H9 (cell line): ENCODE results near the gene HORMAD2. TPM values are rescaled to one million over a fixed set of nuclear protein-coding genes. Genes with fewer than 3 reads are reported as not detected.

Source experiments
- DNase-seq: peaks from one replicate; pipeline ENCODE4 v3.0.0-alpha.2; 2017
- H2AFZ ChIP-seq: one replicate; pipeline ENCODE4 v1.6.1; 2013; ENCODE audit warnings: mild to moderate bottlenecking, low read length, control low read depth, moderate library complexity
- H2AK5ac ChIP-seq: 2 replicates; pipeline ENCODE4 v1.6.1; 2013; ENCODE audit warnings: low read length, control low read depth, mixed read lengths; ENCODE audit not compliant: insufficient read length
- H2BK120ac ChIP-seq: one replicate; pipeline ENCODE4 v1.6.1; 2013; ENCODE audit warnings: low read depth, mild to moderate bottlenecking, low read length, control low read depth, inconsistent platforms; ENCODE audit not compliant: poor library complexity, severe bottlenecking
- H2BK12ac ChIP-seq: 2 replicates; pipeline ENCODE4 v1.6.1; 2013; ENCODE audit warnings: low read length, control low read depth, mixed read lengths, low read depth; ENCODE audit not compliant: insufficient read length
- H2BK15ac ChIP-seq: 2 replicates; pipeline ENCODE4 v1.6.1; 2013; ENCODE audit warnings: low read depth, low read length, control low read depth
- H2BK20ac ChIP-seq: one replicate; pipeline ENCODE4 v1.6.1; 2013; ENCODE audit warnings: low read depth, mild to moderate bottlenecking, low read length, control low read depth, inconsistent platforms; ENCODE audit not compliant: poor library complexity, severe bottlenecking
- H2BK5ac ChIP-seq: 2 replicates; pipeline ENCODE4 v1.6.1; 2013; ENCODE audit warnings: low read length, control low read depth, mixed read lengths; ENCODE audit not compliant: insufficient read length
- H3K14ac ChIP-seq: 2 replicates; pipeline ENCODE4 v1.6.1; 2013; ENCODE audit warnings: low read length, control low read depth; ENCODE audit not compliant: insufficient read depth
- H3K18ac ChIP-seq: 2 replicates; pipeline ENCODE4 v1.6.1; 2013; ENCODE audit warnings: low read depth, mild to moderate bottlenecking, mixed read lengths, low read length, control low read depth; ENCODE audit not compliant: insufficient read length
- H3K23ac ChIP-seq: 2 replicates; pipeline ENCODE4 v1.6.1; 2013; ENCODE audit warnings: low read length, control low read depth, mixed read lengths, low read depth; ENCODE audit not compliant: insufficient read length
- H3K23me2 ChIP-seq: 2 replicates; pipeline ENCODE4 v1.6.1; 2013; ENCODE audit warnings: low read depth, mild to moderate bottlenecking, mixed read lengths, low read length, control low read depth; ENCODE audit not compliant: insufficient read length, poor library complexity, severe bottlenecking
- H3K27ac ChIP-seq: 2 replicates; pipeline ENCODE4 v1.5.1; 2013; ENCODE audit warnings: low read length, control low read depth, mixed read lengths, low read depth; ENCODE audit not compliant: insufficient read length
- H3K27me3 ChIP-seq: 2 replicates; pipeline ENCODE4 v1.6.1; 2013; ENCODE audit warnings: low read length, control low read depth, inconsistent platforms; ENCODE audit not compliant: insufficient read depth
- H3K4ac ChIP-seq: 2 replicates; pipeline ENCODE4 v1.6.1; 2013; ENCODE audit warnings: low read depth, mild to moderate bottlenecking, control low read depth, inconsistent platforms, low read length, moderate library complexity
- H3K4me1 ChIP-seq: 2 replicates; pipeline ENCODE4 v1.6.1; 2013; ENCODE audit warnings: low read length, control low read depth, inconsistent platforms; ENCODE audit not compliant: insufficient read depth
- H3K4me2 ChIP-seq: 2 replicates; pipeline ENCODE4 v1.6.1; 2013; ENCODE audit warnings: low read length, control low read depth, mixed read lengths; ENCODE audit not compliant: insufficient read length, insufficient read depth
- H3K56ac ChIP-seq: 2 replicates; pipeline ENCODE4 v1.6.1; 2013; ENCODE audit warnings: low read depth, mild to moderate bottlenecking, mixed read lengths, low read length, control low read depth; ENCODE audit not compliant: insufficient read length
- H3K79me1 ChIP-seq: 2 replicates; pipeline ENCODE4 v1.6.1; 2013; ENCODE audit warnings: low read depth, mild to moderate bottlenecking, moderate library complexity, low read length, control low read depth, inconsistent platforms; ENCODE audit not compliant: insufficient read depth, poor library complexity, severe bottlenecking
- H3K79me2 ChIP-seq: 2 replicates; pipeline ENCODE4 v1.6.1; 2013; ENCODE audit warnings: low read length, control low read depth, inconsistent platforms; ENCODE audit not compliant: insufficient read depth
- H3K9ac ChIP-seq: 2 replicates; pipeline ENCODE4 v1.6.1; 2013; ENCODE audit warnings: low read length, control low read depth, mixed read lengths; ENCODE audit not compliant: insufficient read length; ENCODE audit errors: extremely low read depth
- H3K9me3 ChIP-seq: one replicate; pipeline ENCODE4 v1.6.1; 2013; ENCODE audit warnings: low read depth, low read length, inconsistent platforms; ENCODE audit not compliant: control insufficient read depth
- H3T11ph ChIP-seq: one replicate; pipeline ENCODE4 v1.6.1; 2013; ENCODE audit warnings: mild to moderate bottlenecking, low read length, control low read depth, inconsistent platforms
- H4K20me1 ChIP-seq: one replicate; pipeline ENCODE4 v1.6.1; 2013; ENCODE audit not compliant: control insufficient read depth, insufficient read length, insufficient read depth
- H4K5ac ChIP-seq: 2 replicates; pipeline ENCODE4 v1.6.1; 2013; ENCODE audit warnings: low read depth, mild to moderate bottlenecking, mixed read lengths, low read length, control low read depth; ENCODE audit not compliant: insufficient read length
- H4K8ac ChIP-seq: replicated peaks from 2 replicates; pipeline ENCODE4 v1.6.1; 2013; ENCODE audit warnings: low read length, control low read depth, mixed read lengths, low read depth; ENCODE audit not compliant: insufficient read length
- H4K91ac ChIP-seq: 2 replicates; pipeline ENCODE4 v1.6.1; 2013; ENCODE audit warnings: low read depth, mild to moderate bottlenecking, moderate library complexity, mixed read lengths, low read length, control low read depth; ENCODE audit not compliant: insufficient read length
- H3K27ac Mint-ChIP-seq, 3 experiments: 2 replicates in 2 of 3; 3 replicates in 1 of 3; pipeline ENCODE4 v1.8.0; 2020 to 2021; ENCODE audit warnings: mixed read lengths in 3 of 3, mild to moderate bottlenecking in 1 of 3, moderate library complexity in 1 of 3
- H3K27me3 Mint-ChIP-seq: 2 replicates; pipeline ENCODE4 v1.8.0; 2021; ENCODE audit warnings: low read depth, mild to moderate bottlenecking, moderate library complexity, mixed read lengths
- H3K36me3 Mint-ChIP-seq, 3 experiments: 2 replicates in 2 of 3; 3 replicates in 1 of 3; pipeline ENCODE4 v1.8.0; 2020 to 2021; ENCODE audit warnings: low read depth in 3 of 3, mixed read lengths in 3 of 3; ENCODE audit not compliant: insufficient read depth in 1 of 3
- H3K4me1 Mint-ChIP-seq, 2 experiments: 2 replicates each; pipeline ENCODE4 v1.8.0; 2020; ENCODE audit warnings: mixed read lengths in 2 of 2
- H3K4me3 Mint-ChIP-seq, 2 experiments: 2 replicates in 1 of 2; 3 replicates in 1 of 2; pipeline ENCODE4 v1.8.0; 2020 to 2021; ENCODE audit warnings: mild to moderate bottlenecking in 2 of 2, mixed read lengths in 2 of 2, moderate library complexity in 1 of 2
- H3K9me3 Mint-ChIP-seq, 2 experiments: 2 replicates in 1 of 2; 3 replicates in 1 of 2; pipeline ENCODE4 v1.8.0; 2020; ENCODE audit warnings: mild to moderate bottlenecking in 2 of 2, mixed read lengths in 2 of 2, moderate library complexity in 1 of 2
- CTCF ChIP-seq: fragments of 200-600 bp; sonication (generic); conservative IDR thresholded peaks from 3 replicates; pipeline ENCODE4 v1.8.0; 2021; ENCODE audit warnings: antibody characterized with exemption, mild to moderate bottlenecking
- WGBS: extraction: QIAGEN DNeasy Blood & Tissue Kit; methylation state at CpG from one replicate; pipeline ENCODE4 v1.1.7; 2013; ENCODE audit warnings: missing lambda C conversion rate, low lambda C conversion rate, mixed read lengths; ENCODE audit not compliant: insufficient read length; ENCODE audit errors: extremely low coverage; 5-methylcytosine and 5-hydroxymethylcytosine counted together
- total RNA-seq: library from RNA; stranded (reverse); gene quantifications from 2 replicates; pipeline ENCODE4 v1.2.1, GENCODE V29; 2021

Gene HORMAD2
- total RNA-seq, 1 experiment from 2014 or later = not detected

DNA sequence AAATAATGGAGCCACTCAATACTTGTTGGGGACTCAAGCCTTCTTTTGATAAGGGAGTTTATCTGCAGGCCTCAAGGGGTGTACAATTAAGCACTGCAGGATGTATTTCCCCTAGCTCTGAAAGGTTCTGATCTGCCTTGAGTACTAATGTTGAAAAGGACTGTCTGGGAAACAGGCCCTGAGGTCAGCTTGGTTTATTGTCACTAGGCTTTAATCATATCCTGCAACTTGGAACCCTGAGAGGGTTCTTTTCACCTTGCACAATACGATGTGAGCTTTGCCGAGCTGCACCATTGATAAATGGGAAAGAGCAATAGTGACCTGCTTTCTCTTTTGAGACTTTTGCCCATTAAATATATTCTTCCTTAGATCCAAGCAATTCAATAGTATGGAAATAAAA, 31.6 kb upstream of the HORMAD2 start:
- no peaks in the 10 kb centered on the region for H3K36me3 Mint-ChIP-seq

More for the DNA sequence above, 31.6 kb upstream of the HORMAD2 start:
- no peak overlapping the region for H2BK15ac ChIP-seq
- DNase-seq = no peak
- H2BK120ac ChIP-seq = no peak overlapping the region
- no peak overlapping the region for H3K18ac ChIP-seq
- no peaks in the 10 kb centered on the region for H3K4me1 ChIP-seq
- H4K8ac ChIP-seq = no peak overlapping the region
- no peaks in the 10 kb centered on the region for H3K79me2 ChIP-seq
- H2AK5ac ChIP-seq = no peak overlapping the region
- no peak overlapping the region for H4K91ac ChIP-seq
- no peak overlapping the region for H3K56ac ChIP-seq
- Mint-ChIP-seq H3K27me3 (no peaks in the 10 kb centered on the region), H3K4me3 (no peak overlapping the region), H3K27ac (no peak overlapping the region), H3K9me3 (no peaks in the 10 kb centered on the region), H3K4me1 (no peaks in the 10 kb centered on the region)
- H2BK20ac ChIP-seq = no peak overlapping the region
- no peak overlapping the region for H2AFZ ChIP-seq
- H3K23me2 ChIP-seq = no peaks in the 10 kb centered on the region
- no peaks in the 10 kb centered on the region for H4K20me1 ChIP-seq
- H3K4ac ChIP-seq = no peak overlapping the region
- no peak overlapping the region for H3K14ac ChIP-seq
- no peaks in the 10 kb centered on the region for H3K79me1 ChIP-seq
- H4K5ac ChIP-seq = no peak overlapping the region
- H2BK5ac ChIP-seq = no peak overlapping the region
- no peaks in the 10 kb centered on the region for H3K9me3 ChIP-seq
- H3K23ac ChIP-seq = no peak overlapping the region
- H3K9ac ChIP-seq = no peak overlapping the region
- H3K27me3 ChIP-seq = no peaks in the 10 kb centered on the region
- H3K4me2 ChIP-seq = no peak overlapping the region
- TF ChIP-seq CTCF = no peak
- no peak overlapping the region for H2BK12ac ChIP-seq
- no peak overlapping the region for H3T11ph ChIP-seq
- H3K27ac ChIP-seq = no peak overlapping the region
- no CpG with 5 or more reads among the region's 2 CpGs for WGBS
